ENCODE results near the gene DDIT4.
A peak's percentile ranks its signal among the peaks of the same experiment; 100 is the strongest.
"Not testable (repeated sequence)": the region's sequence is repeated elsewhere in the genome, so short reads cannot be mapped to it uniquely, and the experiment has no call there.

DDIT4 gene

GRCh38 chr10:72276421-72277339 lies 3.0 kb downstream of the DDIT4 start:
- H3K36me3 ChIP-seq: peaks cover 16 to 30% (median 26%) of the 10 kb centered on the region in 3 donors
- no peaks in the 10 kb centered on the region for H3K27me3 ChIP-seq
- TF ChIP-seq CTCF (IDR thresholded peaks at IDR 0.05): no peak
- peak in 1 of 2 donors; percentile 82 for DNase-seq
- intact Hi-C loops (cut with DNase I; ENCODE audit: low total_unique reads): loop anchor here (5.0 kb wide), 1 partner anchor 51 kb away; no protein-coding TSS in a partner anchor
- H3K4me1 ChIP-seq: peaks cover 0 to 41% (median 18%) of the 10 kb centered on the region in 4 donors
- H3K9me3 ChIP-seq: no peaks in the 10 kb centered on the region
- H3K27ac ChIP-seq: peak overlapping the region; percentile 99
- H3K4me3 ChIP-seq: peak overlapping the region; percentile 98 to 99

GRCh38 chr10:72277340-72277995 lies 3.7 kb downstream of the DDIT4 start:
- intact Hi-C loops (cut with DNase I; ENCODE audit: low total_unique reads): loop anchor here (5.0 kb wide), 1 partner anchor 50 kb away; no protein-coding TSS in a partner anchor
- H3K4me3 ChIP-seq: no peak overlapping the region
- peaks cover 0 to 34% (median 15%) of the 10 kb centered on the region in 4 donors for H3K4me1 ChIP-seq
- no peaks in the 10 kb centered on the region for H3K27me3 ChIP-seq
- DNase-seq: no peak
- no peak for TF ChIP-seq CTCF (IDR thresholded peaks at IDR 0.05)
- H3K36me3 ChIP-seq: peaks cover 16 to 30% (median 26%) of the 10 kb centered on the region in 3 donors
- no peaks in the 10 kb centered on the region for H3K9me3 ChIP-seq
- peak overlapping the region; percentile 99 for H3K27ac ChIP-seq

DNA sequence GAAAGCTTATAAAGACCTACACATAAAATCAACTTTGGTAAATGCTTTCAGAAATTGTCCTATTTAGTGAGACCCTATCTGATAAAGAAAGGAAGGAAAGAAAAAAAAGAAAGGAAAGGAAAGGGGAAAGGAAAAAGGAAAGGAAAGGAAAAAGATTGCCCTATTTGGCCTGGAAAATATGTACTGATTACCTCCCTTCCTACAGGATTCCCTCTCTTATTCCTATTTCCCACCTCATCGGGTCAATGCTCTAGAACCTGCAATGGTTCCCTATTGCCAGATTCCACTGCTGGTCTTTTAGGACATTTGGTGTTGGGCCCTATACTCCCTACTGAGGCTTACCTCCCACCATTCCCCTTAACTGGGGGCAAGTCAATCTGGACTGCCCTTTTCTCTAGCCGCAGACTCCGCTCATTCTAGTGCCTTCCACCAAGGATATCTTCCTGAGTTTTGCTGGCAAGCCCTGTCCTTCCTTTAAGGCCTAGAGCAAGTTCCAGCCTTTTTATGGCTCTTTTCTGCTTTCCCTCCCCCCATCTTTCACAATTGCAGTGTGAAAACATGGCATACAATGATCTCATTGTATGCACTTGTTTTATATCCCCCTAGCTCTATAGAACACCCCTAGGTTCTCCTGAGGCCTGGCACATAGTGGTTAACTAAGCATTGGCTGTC lies 4.4 kb downstream of the DDIT4 start:
- peaks cover 16 to 30% (median 26%) of the 10 kb centered on the region in 3 donors for H3K36me3 ChIP-seq
- no peaks in the 10 kb centered on the region for H3K9me3 ChIP-seq
- H3K27me3 ChIP-seq: no peaks in the 10 kb centered on the region
- no peak for TF ChIP-seq CTCF (IDR thresholded peaks at IDR 0.05)
- H3K4me3 ChIP-seq: no peak overlapping the region
- peaks cover 0 to 31% (median 12%) of the 10 kb centered on the region in 4 donors for H3K4me1 ChIP-seq
- intact Hi-C loops (cut with DNase I; ENCODE audit: low total_unique reads): loop anchor here (5.0 kb wide), 1 partner anchor 49 kb away; no protein-coding TSS in a partner anchor
- no peak for DNase-seq
- peak overlapping the region; percentile 99 for H3K27ac ChIP-seq

GRCh38 chr10:72278668-72279393 lies 5.1 kb downstream of the DDIT4 start:
- Histone ChIP-seq H3K36me3 (peaks cover 16 to 30% (median 26%) of the 10 kb centered on the region in 3 donors), H3K27ac (peak overlapping the region in 1 of 2 donors; percentile 99), H3K4me3 (no peak overlapping the region), H3K27me3 (no peaks in the 10 kb centered on the region), H3K9me3 (no peaks in the 10 kb centered on the region), H3K4me1 (peaks cover 0 to 31% (median 12%) of the 10 kb centered on the region in 4 donors)
- no peak for TF ChIP-seq CTCF (IDR thresholded peaks at IDR 0.05)
- intact Hi-C loops (cut with DNase I; ENCODE audit: low total_unique reads): loop anchor here (5.0 kb wide), 1 partner anchor 48 kb away; no protein-coding TSS in a partner anchor
- DNase-seq: no peak

GRCh38 chr10:72279587-72279986 lies 5.9 kb downstream of the DDIT4 start:
- Histone ChIP-seq H3K36me3 (peaks cover 16 to 22% (median 20%) of the 10 kb centered on the region in 3 donors), H3K4me1 (peaks cover 0 to 31% (median 12%) of the 10 kb centered on the region in 4 donors)
- intact Hi-C loops (cut with DNase I; ENCODE audit: low total_unique reads): loop anchor here (5.0 kb wide), 1 partner anchor 48 kb away; no protein-coding TSS in a partner anchor
- not testable (repeated sequence) for H3K9me3 ChIP-seq, DNase-seq, H3K27ac ChIP-seq, H3K27me3 ChIP-seq, H3K4me3 ChIP-seq
